LNCaP clone FGC (cell line): Measurements from ENCODE around the gene REXO4.

Experiments
- DNase-seq: peaks from one replicate; pipeline ENCODE4 v3.0.0-alpha.2; 2011; ENCODE audit warnings: low read depth
- H3K4me3 ChIP-seq: 2 replicates; pipeline ENCODE4 v1.5.1; 2011; ENCODE audit warnings: mild to moderate bottlenecking, low read depth, low read length, control low read depth
- TF ChIP-seq, protein P1 (sequence below): IDR thresholded peaks from 2 replicates; pipeline ENCODE4 v1.5.1; 2012; ENCODE audit warnings: mild to moderate bottlenecking; ENCODE audit not compliant: control insufficient read depth, insufficient read depth; ENCODE audit errors: extremely low read depth

The REXO4 gene

DNA sequence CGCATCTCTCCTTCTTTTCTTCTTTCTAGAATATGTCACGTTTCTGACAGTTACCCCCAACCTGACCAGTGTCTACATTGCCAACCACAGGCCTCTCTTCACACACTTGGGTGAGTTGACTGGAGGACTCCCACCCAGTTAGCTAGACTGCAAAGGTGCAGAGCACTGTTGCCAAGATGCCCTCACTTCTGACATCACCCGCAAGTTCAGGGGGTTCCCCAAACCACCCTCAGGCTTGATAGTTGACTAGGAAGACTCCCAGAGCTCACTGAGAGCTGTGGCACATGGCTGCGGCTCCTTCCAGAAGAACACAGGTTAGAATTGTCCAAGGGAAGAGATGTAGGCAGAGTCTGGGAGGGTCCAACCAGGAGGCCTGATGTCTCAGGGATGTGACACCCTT is 21.5 kb upstream of the REXO4 start:
- DNase-seq: no peak
- no peak overlapping the region for H3K4me3 ChIP-seq
- TF ChIP-seq, protein P1, sequence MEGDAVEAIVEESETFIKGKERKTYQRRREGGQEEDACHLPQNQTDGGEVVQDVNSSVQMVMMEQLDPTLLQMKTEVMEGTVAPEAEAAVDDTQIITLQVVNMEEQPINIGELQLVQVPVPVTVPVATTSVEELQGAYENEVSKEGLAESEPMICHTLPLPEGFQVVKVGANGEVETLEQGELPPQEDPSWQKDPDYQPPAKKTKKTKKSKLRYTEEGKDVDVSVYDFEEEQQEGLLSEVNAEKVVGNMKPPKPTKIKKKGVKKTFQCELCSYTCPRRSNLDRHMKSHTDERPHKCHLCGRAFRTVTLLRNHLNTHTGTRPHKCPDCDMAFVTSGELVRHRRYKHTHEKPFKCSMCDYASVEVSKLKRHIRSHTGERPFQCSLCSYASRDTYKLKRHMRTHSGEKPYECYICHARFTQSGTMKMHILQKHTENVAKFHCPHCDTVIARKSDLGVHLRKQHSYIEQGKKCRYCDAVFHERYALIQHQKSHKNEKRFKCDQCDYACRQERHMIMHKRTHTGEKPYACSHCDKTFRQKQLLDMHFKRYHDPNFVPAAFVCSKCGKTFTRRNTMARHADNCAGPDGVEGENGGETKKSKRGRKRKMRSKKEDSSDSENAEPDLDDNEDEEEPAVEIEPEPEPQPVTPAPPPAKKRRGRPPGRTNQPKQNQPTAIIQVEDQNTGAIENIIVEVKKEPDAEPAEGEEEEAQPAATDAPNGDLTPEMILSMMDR: no peak

- H3K4me3 ChIP-seq: no peak overlapping the region
- DNase-seq: no peak
- TF ChIP-seq, protein P1: peak; percentile 16; the same call in 1 of the 2 replicates
These were observed 20.1 kb upstream of the REXO4 start for GRCh38 chr9:133437753-133438531.

DNA sequence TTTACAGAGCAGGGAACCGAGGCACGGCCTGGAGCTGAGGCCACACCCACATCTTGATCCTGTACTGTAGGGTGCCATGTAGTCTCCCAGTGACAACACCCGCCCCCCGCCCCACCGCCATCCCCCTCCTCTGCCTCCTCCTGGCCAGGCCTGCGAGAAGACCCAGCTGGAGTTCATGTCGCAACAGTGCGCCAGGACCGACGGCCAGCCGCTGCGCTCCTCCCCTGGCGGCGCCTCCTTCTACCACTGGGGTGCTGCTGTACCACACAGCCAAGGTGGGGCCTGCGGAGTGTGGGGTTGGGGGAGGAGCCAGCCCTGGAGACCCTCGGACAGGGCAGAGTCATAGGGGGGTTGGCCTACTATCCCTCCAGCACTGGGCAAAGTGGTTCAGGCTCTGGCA is 18.9 kb upstream of the REXO4 start:
- no peak for DNase-seq
- TF ChIP-seq, protein P1: no peak
- no peak overlapping the region for H3K4me3 ChIP-seq

DNA sequence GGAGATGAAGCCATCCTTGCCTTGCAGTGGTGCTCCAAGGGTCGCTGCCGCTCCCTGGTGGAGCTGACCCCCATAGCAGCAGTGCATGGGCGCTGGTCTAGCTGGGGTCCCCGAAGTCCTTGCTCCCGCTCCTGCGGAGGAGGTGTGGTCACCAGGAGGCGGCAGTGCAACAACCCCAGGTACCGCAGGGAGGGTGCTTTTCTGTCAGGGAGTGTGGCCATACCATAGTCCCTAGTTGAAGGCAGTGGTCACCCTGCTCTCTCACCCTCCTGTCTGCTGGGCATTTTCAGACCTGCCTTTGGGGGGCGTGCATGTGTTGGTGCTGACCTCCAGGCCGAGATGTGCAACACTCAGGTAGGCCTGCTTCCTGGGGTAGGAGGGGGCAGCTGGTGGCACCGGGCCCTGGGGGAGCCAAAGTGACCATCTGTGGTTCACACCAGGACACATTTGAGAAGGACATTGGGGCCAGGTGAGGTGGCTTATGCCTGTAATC is 15.6 kb upstream of the REXO4 start:
- TF ChIP-seq, protein P1: no peak
- no peak for DNase-seq
- no peak overlapping the region for H3K4me3 ChIP-seq

DNA sequence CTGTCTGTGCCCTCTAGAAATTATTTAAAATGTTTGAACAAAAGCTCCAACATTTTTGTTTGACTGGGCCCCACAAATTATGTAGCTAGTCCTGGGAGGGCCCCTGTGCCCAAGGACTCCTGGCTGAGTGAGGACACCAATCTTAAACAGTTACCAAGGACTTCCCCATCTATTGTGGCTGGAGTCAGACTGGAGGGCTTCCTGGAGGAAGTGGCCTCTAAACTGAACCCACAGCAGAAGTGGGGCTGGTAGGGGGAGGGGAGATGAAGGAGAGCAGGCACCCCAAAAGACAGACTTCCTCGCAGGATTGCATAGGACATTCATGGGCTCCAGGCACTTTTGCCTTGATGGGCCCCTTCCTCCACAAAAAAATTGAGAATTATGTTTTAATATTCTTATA is 12.4 kb upstream of the REXO4 start:
- H3K4me3 ChIP-seq: no peak overlapping the region
- no peak for DNase-seq
- TF ChIP-seq, protein P1: no peak

DNA sequence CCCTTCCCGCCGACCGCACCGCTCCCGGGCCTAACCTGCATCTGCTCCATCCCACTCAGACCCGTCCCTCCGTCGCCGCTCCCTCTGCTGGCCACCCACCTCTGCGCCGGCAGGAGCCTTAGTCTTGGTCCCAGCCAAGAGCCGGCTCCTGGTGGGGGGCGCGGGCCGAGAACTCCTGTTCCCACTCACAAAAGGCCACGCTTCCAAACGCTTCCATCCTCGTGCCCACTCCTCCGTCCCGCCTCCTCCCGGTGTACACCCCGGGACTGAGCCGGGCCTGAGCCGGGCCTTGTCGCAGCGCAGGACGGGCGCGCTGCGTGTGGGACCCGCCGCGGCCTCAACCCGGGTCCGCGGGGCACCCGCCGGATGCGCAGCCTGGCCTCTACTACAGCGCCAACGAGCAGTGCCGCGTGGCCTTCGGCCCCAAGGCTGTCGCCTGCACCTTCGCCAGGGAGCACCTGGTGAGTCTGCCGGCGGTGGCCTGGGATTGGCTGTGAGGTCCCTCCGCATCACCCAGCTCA is 11.9 kb upstream of the REXO4 start:
- TF ChIP-seq, protein P1: no peak
- H3K4me3 ChIP-seq: no peak overlapping the region
- DNase-seq: no peak
